Measurements from ENCODE around the gene ELP2.

DNA sequence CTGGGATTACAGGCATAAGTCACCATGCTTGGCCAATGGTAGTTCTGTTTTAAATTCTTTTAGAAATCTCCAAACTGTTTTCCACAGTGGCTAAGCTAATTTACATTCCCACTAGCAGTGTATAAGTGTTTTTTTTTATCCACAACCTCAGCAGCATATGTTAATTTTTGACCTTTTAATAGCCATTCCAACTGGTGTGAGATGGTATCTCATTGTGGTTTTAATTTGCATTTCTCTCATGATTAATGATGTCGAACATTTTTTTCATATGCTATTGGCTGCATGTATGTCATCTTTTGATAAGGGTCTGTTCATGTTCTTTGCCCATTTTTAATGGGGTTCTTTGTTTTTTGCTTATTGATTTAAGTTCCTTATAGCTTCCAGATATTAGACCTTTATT lies 77.6 kb downstream of the ELP2 start:
- TF ChIP-seq POLR2A (IDR thresholded peaks at IDR 0.05) (no peak), CTCF (IDR thresholded peaks at IDR 0.05) (no peak)

Data from adrenal gland (tissue), 5 donors.